Subcutaneous adipose tissue (tissue), 4 donors: Measurements from ENCODE around the gene NDUFA5. TPM values are rescaled to one million over a fixed set of nuclear protein-coding genes. Genes with fewer than 3 reads are reported as not detected.

Experiments
- total RNA-seq, 4 donors: library from RNA; depleted of rRNA; stranded (reverse); fragments of >200 nt; gene quantifications; one replicate each; pipeline ENCODE4 v1.1.0, GENCODE V29; 2016
- TF ChIP-seq, protein P1 (sequence below): fragments of 450-650 bp; IDR thresholded peaks from one replicate; pipeline ENCODE4 v1.5.1; 2016; ENCODE audit warnings: low read depth, mild to moderate bottlenecking, control low read depth, antibody characterized with exemption, moderate library complexity

The NDUFA5 gene
- total RNA-seq, 4 donors from 2014 or later, result 39.0 to 68.2 (median 39.1) TPM

DNA sequence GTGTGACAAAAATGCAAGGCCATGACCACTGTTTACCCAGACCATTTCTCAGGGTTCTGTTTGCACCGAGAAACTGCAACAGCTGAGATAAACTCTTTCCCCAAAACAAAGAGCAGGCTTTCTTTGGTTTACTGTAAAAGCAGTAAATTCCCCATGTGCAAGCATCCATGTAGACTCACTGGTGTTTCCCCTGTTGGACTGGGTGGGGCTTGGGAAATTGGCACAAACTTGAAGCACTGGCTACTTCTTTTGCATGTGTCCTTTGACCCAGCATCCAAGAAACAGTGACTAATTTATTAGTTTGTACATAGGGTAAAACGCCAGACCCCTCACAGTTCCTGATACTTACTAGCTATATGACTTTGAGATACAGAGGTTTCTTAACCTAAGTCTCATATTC is 35.6 kb downstream of the NDUFA5 start:
- TF ChIP-seq, protein P1, sequence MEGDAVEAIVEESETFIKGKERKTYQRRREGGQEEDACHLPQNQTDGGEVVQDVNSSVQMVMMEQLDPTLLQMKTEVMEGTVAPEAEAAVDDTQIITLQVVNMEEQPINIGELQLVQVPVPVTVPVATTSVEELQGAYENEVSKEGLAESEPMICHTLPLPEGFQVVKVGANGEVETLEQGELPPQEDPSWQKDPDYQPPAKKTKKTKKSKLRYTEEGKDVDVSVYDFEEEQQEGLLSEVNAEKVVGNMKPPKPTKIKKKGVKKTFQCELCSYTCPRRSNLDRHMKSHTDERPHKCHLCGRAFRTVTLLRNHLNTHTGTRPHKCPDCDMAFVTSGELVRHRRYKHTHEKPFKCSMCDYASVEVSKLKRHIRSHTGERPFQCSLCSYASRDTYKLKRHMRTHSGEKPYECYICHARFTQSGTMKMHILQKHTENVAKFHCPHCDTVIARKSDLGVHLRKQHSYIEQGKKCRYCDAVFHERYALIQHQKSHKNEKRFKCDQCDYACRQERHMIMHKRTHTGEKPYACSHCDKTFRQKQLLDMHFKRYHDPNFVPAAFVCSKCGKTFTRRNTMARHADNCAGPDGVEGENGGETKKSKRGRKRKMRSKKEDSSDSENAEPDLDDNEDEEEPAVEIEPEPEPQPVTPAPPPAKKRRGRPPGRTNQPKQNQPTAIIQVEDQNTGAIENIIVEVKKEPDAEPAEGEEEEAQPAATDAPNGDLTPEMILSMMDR, result no peak

DNA sequence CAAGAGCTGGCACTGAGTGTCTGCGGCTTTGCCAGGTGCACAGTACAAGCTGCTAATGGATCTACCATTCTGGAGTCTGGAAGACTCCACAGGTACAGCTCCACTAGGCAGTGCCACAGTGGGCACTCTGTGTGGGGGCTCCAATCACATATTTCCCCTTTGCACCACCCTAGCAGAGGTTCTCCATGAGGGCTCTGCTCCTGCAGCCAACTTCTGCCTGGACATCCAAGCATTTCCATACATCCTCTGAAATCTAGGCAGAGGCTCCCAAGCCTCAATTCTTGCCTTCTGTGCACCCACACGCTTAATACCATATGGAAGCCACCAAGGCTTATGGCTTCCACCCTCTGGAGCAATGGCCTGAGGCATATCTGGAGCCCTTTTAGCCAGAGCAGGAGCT is 52.4 kb downstream of the NDUFA5 start:
- TF ChIP-seq, protein P1, result no peak

DNA sequence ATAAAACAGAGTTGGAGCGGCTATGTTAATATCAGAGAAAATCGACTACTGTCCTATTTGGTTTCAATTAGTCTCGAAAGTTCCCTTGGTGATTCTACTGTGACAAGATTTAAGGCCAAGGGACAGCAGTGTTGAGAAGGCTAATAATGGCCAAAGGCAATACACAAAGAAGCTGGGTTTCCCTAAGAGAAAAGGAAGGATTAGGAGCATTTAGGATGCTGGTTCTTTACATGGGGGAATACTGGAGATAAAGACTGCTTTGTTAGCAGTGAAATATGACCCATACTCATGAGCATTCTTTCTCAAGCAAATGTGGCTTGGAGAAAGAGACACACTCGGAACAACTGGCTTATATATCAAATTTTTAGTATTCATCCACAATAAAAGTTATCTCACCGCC is 55.4 kb downstream of the NDUFA5 start:
- TF ChIP-seq, protein P1, result no peak

DNA sequence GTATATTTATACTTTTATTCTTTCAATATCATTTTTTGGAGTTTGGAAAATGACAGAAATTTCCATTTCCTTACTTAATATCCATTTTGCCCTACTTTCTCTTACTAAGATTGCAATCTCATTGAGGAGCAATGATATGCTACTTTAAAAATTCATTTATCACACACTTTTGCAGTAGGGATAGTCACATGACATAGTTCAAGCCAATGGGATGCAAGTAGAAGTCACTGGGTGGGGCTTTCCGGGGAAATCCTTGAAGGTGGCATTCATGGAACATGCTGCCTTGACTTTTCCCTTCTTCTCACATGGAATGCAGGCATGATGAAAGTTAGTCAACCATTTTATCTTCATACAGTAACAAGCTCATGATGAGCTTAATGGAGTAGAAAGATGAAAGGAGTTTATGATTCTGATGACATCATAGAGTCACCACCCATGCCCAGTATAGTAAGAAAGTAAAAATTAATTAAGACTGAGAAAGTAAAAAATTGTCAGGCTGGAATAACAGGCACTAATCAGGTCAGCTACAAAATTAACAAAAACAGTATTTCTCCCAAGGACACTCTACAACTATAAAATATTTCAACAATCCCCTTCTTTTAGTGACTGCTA is 56.6 kb downstream of the NDUFA5 start:
- TF ChIP-seq, protein P1, result no peak

DNA sequence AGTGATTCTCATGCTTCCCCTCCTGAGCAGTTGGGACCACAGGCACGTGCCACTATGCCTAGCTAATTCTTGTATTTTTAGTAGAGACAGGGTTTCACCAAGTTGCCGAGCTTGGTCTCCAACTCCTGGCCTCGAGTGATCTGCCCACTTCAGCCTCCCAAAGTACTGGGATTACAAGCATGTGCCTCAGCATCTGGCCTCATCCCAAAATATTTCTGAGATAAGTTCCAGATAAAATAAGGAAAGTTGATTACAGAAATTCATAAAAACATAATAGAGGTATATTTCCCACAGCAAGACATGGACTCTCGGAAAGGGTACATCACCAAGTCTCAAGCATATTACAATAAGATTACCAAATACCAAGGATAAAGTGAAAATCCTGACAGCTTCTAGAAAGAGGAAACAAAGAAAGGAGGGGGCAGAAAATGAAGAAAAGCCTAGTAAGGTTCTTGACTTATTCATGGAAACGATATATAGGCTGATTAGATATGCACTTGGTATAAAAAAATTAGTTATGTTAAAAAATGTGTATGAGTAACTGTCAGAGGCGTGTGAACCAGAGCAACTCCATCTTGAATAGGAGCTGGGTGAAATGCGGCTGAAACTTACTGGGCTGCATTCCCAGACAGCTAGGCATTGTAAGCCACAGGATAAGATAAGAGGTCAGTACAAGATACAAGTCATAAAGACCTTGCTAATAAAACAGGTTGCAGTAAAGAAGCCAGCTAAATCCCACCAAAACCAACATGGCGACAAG is 58.2 kb downstream of the NDUFA5 start:
- TF ChIP-seq, protein P1, result no peak

DNA sequence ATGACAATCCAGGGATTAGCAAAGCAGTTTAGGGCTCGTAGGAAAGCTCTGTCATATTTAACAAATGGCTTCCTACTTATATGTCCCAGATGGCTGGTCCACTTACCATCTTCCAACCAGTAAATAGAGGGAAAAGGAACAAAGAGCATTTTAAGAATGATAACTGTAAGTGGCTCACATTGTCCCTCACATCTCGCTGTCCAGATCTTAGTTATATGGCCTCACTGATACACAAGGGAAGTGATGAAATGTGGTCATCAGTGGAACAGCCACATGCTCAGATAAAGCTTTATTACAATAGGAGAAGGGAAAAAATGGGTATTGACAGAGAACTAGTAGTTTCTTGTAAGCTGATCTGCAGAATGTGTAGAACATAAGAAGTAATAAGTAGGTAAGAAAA is 59.0 kb downstream of the NDUFA5 start:
- TF ChIP-seq, protein P1, result no peak

DNA sequence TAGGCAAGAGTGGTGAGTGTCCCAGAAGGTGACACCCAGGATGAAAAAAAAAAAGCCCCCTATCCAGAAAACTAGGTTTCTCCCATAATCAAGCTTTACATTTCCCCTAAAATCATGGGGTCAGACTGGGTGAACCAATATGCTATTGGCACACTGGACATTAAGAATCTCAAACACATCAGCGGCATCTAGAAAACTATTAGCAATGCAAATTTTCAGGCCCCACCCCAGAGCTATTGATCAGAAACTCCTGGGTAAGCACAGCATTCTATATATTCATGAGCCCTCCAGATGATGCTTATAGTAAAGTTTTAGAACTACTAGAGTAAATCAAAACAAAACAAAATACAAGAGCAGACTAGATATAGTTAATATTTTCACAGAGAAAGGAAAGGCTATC is 59.6 kb downstream of the NDUFA5 start:
- TF ChIP-seq, protein P1, result no peak
